Measurements from ENCODE around the gene ZNF414.

ZNF414 gene

GRCh38 chr19:8468124-8468523, 45.8 kb downstream of the ZNF414 start:
- no peak for DNase-seq (ENCODE audit: low read depth in 4 of 4, low spot score in 1 of 4)

DNA sequence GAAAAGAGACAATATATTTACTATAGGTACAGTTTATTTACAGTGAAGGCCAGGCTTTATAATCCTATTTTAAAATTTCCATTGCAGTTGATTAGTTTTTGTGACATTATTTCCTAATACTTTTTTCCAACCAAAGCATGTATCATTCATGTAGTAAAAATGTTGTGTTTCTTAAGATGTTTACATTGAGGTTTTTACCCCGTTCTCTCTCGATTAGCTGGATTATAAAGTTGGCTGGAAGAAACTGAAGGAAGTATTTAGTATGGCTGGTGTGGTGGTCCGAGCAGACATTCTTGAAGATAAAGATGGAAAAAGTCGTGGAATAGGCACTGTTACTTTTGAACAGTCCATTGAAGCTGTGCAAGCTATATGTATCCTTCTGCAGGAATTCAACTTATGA, 47.9 kb downstream of the ZNF414 start:
- DNase-seq (ENCODE audit: low read depth in 4 of 4, low spot score in 1 of 4): no peak

DNA sequence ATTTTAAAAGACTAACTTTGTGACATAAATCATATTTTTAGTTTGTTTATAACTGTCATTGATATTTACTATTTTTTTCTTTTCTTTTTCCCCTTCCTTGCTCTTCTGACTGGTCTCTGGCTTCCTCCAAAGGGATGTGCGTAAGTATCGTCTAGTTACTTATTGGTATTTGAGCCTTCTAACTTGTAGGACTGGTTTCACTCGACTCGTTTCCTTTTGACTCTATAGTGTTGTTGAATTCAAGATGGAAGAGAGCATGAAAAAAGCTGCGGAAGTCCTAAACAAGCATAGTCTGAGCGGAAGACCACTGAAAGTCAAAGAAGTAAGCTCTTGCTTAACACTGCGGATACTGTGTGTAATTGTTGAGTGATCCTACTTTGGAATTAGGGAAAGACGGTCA, 50.6 kb downstream of the ZNF414 start:
- no peak for DNase-seq (ENCODE audit: low read depth in 4 of 4, low spot score in 1 of 4)

- no peak for DNase-seq (ENCODE audit: low read depth in 4 of 4, low spot score in 1 of 4)
Observed at GRCh38 chr19:8462571-8462970, 51.4 kb downstream of the ZNF414 start.

DNA sequence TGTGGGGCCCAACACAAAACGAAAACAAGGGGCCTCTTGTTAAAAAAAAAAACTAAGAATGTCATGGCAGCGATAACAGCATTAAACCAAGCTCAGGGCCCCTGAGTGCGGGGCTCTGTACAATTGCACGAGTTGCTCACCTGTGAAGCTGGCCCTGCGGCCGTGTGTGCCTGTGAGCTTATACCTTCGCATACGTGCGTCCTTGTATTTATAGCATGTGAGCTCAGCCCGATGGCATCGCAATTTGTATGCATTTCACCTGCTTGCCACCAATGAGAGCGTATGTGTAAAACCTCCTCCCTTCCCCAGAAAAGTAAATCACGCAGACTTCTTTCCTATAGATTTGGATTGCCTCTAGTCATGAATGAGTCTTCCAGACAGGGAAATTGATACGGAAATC, 52.1 kb downstream of the ZNF414 start:
- no peak for DNase-seq (ENCODE audit: low read depth in 4 of 4, low spot score in 1 of 4)

- no peak for DNase-seq (ENCODE audit: low read depth in 4 of 4, low spot score in 1 of 4)
Observed at GRCh38 chr19:8461376-8461775, 52.6 kb downstream of the ZNF414 start.

- DNase-seq (ENCODE audit: low read depth in 4 of 4, low spot score in 1 of 4): no peak
Observed at GRCh38 chr19:8460516-8461298, 53.3 kb downstream of the ZNF414 start.

Data from stimulated activated CD4-positive, alpha-beta T cell treated with anti-CD3 and anti-CD28 coated beads, Interleukin-1b, Interleukin-23, amount 100 ng/mL, for 24 hours (primary cell).